Measurements from ENCODE around the gene C1orf198. TPM values are rescaled to one million over a fixed set of nuclear protein-coding genes. Genes with fewer than 3 reads are reported as not detected.

The C1orf198 gene
- total RNA-seq, 1 donor from 2014 or later, result 16.1 TPM

DNA sequence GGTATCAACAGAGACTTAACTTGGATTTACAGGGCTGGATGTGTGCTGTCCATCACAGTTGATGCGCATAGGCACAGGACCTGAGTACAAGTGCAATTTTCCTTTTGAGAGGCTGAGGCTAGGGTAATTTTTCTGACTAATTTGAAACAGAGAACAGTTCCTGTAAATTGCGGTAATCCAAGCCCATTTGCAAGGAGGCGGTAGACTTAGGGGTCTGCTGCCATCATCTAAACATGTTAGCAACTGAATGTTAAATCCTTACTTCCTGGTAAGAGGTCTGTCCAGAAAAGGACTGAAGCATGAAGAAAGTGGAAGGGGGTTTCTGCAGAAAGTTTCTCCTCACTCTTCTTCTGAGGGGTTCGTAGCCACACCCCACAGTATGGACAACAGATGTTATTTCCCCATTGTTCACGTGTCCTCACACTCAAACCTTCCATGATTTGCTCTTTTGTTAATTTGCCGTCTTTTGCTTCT is 23.7 kb upstream of the C1orf198 start:
- no peak for DNase-seq (ENCODE audit: low read depth in 2 of 2)

DNA sequence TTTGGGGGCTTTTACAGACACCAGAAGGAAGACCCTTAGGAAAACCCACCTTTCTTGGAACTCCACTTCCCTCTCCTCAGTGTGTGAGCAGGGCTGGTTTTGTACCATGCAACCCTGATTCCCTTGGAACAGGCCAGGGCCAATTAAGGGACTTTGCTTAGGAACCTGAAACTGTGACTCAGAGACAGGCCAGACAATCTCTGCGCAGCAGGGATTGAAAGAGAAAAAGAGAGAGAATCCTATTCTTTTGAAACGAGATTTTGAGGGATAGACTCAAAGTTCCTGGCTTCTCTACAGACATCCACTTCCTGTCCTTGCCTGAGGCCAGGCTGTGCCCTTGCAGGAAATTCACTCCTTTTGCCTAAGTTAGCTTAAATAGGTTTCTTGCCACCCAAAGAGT is 23.1 kb upstream of the C1orf198 start:
- no peak for DNase-seq (ENCODE audit: low read depth in 2 of 2)

DNA sequence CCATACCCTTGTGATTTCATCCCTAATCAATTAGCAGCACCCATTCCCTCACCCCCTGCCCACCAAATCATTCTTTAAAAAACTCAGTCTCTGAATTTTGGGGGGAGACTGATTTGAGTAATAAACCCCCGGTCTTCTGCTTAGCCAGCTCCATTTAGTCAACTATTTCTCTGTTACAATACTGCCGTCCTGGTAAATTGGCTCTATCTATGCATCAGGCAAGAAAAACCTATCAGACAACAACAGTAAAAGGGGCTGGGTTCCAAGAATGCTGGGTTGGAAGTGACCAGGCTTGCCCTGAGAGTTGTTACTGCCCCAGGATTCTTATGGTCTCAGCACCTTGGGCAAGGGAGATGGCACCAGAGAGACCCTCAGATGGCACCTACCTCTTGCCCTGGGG is 16.3 kb upstream of the C1orf198 start:
- no peak for DNase-seq (ENCODE audit: low read depth in 2 of 2)

DNA sequence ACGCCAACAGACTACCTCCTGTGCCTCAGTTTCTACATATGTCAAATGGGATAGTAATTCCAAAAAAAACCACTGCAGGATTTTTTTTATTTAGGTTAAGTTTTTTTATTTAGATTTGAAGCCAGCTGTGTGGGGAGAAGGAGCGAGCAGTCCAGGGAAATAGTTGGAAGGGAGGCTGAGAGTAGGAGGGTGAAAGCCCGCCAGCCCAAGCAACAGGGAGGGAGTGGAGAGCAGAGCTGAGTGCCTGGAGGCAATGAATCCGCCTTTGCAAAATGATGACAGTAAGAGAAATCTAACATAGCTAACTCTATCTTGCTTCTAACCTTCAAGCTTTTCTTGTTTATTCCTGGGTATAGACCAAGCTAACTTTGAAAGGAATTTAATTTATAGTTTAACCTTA is 15.6 kb upstream of the C1orf198 start:
- DNase-seq (ENCODE audit: low read depth in 2 of 2), result no peak

DNA sequence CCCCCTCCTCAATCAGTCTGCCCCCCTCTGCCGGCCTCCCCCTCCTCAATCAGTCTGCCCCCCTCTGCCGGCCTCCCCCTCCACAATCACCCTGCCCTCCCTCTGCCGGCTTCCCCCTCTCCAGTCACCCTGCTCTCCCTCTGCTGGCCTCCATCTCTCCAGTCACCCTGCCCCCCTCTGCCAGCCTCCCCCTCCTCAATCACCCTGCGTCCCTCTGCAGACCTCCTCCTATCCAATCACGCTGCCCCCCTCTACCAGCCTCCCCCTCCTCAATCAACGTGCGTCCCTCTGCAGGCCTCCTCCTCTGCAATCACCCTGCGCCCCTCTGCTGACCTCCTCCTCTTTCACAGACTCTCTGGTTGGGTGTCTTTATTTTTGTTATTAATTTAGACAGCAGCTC is 11.5 kb upstream of the C1orf198 start:
- DNase-seq (ENCODE audit: low read depth in 2 of 2), result no peak

DNA sequence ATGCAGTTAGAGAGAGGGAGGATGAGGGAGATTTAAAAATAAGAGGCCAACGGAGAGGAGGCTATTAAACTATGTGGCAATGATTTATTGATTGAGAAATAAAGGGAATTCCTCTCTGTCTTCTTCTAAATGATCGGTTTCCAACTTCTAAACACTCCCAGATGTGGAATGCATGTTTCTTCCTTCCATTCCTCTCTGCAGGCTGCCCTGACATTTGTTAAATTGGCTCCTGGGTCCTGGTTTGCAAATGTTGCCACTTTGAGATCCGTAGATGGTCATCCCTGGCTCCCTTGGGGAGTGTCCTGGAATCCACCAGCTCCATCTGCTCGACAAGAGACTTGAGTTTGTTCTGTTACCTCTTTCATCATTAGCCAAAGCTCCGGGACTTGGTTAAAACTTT is 10.3 kb upstream of the C1orf198 start:
- no peak for DNase-seq (ENCODE audit: low read depth in 2 of 2)

DNA sequence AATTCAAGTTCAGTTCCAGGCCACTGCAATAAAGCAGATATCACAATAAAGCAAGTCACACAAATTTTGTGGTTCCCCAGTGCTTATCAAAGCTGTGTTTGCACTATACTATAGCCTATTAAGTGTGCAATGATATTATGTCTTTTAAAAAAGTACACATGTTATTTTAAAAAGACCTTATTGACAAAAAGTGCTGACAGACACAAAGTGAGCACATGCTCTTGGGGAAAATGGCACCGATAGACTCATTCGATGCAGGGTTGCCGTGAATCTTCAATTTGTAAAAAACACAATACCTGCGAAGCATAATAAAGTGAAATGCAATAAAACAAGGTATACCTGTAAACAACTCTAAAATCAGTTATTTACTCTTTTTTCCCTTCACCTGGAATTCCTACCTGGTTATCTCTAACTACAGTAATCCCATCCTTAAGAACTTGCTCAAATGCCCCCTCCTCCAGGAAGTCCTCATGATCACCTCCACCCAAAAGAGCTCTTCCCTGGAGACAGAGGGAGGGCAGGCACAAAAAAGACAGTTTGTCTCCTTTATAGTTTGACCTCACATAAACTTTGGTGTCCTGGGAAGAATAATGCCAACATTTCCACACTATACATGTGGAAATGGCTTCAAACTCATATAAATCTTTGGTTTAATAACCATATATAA is 9.7 kb upstream of the C1orf198 start:
- no peak for DNase-seq (ENCODE audit: low read depth in 2 of 2)

DNA sequence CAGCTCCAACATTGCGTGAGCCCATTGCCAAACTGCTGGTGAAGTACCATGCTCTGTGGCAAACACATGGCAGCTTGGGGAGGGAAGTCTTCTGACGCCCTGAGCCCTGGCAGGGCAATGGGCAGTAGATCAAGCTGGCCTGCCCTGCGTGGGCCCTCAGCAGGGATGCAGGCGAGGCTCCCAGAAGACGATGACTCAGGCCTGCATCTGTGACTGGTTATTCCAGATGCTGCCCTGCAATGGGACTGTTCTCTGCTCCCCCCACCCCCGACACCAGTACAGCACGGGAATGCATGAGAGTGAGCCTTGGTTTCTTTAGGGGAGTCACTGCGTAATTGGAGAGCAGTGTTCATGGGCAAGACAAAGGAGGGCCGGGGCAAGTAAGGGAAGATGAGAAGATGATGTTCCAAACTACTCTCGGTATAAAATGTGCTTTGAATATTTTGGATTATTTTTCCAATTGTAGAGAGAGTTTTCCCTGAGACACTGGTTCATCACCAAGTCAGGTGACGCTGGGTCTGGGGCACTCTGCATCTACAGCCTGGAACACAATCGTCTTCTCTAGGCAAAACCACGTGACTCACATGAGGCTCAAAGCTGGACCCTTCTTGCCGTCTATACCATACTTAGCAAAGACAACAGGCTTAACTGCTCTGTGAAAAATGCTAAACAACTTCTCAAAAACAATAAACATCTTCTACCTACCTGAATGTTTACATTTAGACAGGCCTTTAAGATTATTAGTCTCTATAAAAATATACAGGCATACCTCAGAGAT is 9.0 kb upstream of the C1orf198 start:
- DNase-seq (ENCODE audit: low read depth in 2 of 2), result no peak

DNA sequence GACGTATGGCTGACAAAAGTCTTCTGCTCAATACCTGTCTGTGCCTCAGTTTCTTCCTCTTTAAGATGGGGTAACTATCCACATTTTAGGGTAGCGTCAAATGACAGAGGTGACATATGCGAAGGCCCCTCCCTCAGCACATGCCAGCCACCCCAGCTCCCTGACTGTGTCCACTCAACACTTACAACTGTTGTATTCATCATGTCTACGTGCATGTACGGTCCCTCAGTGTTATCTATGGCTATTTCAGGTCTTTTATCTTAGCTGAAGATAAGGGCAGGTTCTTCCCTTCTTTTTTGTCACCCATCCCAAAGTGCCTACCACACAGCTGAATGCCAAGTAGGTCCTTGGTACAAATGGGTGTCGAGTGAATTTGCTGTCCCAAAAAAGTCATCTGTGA is 8.3 kb upstream of the C1orf198 start:
- DNase-seq (ENCODE audit: low read depth in 2 of 2), result no peak

DNA sequence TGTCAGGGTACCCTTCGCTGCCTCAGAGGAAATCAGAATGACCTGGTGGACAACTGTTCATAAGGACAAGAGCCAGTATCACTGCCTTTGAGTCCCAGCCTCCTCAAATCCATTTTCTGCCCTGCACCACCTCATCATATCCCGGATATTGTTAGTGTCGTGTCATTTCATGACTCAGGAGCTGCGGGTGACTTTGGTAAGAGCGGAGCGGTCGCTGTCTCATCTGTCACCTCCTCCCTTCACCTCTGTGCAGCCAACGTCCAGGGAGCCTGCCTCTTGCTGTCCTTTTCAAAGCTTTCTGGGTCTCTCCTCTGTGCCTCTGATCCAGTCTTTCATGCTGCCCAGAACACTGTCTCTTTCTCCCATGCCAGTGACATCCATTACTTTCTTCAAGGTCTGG is 7.0 kb upstream of the C1orf198 start:
- DNase-seq (ENCODE audit: low read depth in 2 of 2), result no peak

DNA sequence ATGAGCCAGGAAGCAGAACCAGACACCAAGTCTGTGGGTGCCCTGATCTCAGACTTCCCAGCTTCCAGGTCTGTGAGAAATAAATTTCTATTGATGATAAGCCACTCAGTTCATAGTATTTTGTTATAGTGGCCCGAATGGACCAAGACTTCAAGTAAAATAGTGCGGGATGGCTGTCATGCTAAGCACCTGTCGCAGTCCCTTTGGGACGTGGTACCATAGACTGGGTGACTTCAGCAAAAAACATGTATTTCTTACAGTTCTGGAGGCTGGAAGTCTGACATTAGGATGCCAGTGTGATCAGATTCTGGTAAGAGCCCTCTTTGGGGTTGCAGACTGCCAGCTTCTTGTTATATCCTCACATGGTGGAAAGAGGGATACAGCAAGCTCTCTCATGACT is 2.6 kb upstream of the C1orf198 start:
- no peak for DNase-seq (ENCODE audit: low read depth in 2 of 2)

DNA sequence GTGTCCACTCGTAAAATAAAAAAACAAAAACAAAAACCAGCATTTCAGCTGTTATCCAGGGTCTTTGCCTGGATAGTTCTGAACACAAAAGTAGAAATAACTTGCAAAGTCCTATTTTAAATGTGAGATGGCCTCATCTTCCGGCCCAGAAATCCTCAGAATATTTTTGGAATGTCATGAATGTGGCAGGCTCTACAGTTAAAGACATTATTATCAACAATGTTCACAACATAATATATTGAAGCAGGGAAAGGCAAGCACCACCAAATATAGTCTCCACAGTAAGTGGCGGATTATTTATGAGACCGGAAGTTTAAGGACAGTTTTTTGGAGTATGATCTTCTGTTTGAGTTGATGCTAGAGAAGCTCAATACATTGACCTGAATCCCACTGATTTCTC is 1.2 kb upstream of the C1orf198 start:
- peak in 1 of 2 donors; percentile 9 for DNase-seq (ENCODE audit: low read depth in 2 of 2)

DNA sequence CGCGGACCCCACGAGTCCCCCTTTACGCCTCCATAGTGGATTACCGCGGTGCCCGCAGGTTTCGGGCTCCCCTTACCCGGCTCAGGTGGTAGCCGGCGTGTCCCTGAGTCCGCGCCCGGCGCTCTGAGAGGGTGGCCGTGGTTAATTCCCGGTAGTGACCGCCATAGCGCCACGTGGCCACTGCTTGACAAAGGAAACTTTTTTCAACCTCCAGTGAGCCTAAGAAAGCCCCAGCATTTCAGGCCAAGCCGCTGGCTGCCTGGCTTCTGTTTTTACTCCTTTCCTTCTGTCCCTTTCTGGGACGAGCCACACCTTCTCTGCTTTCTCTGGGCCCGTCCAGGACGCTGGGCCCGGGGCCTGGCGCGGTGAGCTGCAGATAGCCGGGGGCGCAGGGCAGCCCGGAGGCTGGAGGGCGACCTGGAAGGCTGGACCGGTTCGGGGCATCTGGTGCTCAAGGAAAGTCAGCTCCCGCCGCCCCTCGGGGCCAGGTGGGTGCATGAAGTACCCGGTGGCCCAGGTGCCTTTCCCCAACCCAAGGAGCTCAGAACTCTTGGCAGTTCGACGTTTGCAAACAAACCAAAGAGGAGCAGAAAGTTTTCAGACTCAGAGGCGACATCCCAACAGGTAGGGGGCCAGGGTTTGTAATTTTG is 540 bp upstream of the C1orf198 start:
- peak; percentile 32 to 59 for DNase-seq (ENCODE audit: low read depth in 2 of 2)

DNA sequence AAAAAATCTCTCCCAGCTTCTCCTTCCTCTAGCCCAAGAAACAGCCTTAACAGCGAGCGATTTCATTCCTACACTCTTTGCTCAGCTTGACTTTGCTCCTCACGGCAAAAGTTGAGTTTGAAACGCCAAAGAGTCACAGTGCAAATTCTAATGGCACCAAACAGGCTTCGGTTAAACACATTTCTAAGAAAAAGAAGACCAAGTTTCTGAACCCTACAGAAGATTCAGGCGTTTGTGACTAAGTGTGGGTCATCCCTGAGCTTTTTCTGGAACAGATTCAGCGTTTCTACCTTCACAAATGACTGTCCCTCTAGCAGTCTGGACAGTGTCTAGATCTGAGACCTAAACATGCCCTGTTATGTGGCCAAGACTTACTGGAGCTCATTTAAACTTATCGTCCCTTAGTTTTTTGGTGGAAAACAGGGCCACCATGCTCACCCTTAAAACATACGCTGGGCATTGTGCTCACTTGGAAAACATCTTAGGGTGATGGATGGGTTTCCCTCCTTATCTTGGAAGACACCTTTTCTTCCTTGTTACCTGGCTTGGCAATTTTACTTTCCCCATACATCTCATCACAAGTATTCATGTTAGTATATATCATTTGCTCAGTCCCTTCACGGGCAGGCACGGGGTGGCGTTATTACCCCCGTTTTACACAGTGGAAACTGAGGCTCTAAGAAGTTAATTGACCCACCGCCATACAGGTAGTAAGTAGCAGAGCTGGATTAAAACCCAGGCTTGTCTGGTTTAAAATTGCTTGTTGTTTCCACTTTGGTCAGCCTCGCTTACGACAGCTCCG is 1.0 kb downstream of the C1orf198 start:
- DNase-seq (ENCODE audit: low read depth in 2 of 2), result peak; percentile 21 to 41

DNA sequence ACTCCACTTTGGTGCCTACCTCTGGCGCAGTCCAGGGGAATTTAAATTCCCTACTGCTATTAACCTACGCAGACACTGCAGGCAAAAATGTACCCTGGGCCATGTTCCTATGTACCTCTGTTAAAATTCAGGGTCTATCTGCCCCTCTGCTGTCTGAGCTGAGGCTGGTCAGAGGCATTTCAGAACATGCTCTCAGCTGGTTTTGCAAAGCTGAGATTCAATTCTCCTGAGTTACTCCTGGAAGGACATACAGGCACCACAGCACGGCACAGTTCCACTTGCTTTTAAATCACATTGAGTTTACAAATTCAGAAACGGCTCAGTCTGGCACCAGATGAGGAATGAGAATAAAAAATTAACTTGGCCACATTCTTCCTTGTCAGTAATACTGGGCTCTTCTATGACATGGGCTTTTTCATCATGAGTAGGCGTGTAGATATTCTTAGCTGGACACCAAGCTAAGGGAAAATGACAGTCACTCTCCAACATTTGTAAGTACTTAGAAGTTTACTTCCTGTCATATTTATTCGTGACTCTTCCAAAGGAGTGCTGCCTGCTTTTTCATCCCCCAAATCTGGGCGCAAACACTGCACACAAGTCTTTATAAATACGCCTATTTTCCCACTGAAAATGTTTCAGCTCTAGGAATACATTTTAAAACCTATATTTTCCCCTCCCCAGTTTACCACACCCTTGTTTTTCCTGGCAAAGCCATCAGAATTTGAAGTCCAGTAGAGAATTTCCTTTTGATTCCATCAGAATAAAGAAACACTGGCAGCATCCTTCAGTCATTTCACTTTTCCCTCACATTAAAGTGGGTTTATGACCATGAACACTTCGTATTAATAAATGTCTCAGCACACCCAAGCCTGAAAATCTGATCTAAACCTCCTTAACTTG is 1.9 kb downstream of the C1orf198 start:
- DNase-seq (ENCODE audit: low read depth in 2 of 2), result peak; percentile 20 to 33

DNA sequence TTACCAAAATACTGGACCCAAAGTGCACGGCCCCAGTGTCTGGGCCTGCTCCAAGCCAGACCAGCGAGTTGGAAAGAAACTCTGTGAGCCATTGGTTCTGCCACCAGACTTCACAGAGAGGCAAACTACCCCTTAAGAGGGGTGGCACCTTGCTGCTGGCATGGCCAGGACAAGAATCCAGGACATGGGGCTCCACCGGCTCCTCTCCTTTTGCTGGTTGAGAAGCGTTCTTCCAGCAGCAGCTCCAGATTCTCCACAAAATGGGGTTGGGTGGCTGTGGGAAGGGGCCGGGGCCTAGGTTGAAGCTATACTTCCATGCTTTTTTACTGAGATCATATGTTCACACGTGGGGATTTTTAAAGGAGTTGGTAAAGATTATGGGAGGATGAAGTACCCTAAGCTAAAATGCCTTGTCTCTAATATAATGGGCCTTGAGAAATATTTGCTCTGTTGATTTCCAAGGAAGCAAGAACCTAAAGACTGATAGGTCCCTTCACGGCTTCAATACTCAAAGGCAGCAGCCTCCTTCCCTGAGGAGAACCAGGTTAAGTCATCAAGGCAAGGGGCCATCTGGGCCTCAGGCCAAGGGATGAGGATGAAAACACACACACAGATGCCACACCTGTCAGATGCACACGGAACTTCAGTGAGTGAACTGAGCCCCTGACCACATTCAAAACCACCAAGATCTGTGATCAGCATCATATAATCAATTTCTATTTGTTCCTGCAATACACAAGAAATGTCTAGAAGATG is 3.1 kb downstream of the C1orf198 start:
- DNase-seq (ENCODE audit: low read depth in 2 of 2), result no peak

DNA sequence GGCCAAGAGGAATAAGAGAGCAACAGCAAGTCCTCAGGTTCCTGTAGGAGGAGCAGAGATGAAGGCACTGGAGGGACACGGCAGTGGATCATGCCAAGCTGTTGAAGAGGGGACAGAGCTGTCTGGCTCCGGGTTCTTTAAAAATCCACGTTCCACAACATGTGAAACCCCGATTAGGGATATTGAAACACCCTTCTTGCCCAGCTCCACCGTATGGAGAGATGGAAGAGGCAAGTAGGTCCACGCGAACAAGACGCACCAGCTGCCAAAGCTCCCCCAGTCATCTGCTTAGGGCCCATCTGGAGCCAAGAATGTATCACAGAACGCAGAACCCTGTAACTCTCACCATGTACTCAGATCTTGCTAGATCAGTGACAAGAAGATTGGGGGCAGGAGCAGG is 3.9 kb downstream of the C1orf198 start:
- DNase-seq (ENCODE audit: low read depth in 2 of 2), result no peak

DNA sequence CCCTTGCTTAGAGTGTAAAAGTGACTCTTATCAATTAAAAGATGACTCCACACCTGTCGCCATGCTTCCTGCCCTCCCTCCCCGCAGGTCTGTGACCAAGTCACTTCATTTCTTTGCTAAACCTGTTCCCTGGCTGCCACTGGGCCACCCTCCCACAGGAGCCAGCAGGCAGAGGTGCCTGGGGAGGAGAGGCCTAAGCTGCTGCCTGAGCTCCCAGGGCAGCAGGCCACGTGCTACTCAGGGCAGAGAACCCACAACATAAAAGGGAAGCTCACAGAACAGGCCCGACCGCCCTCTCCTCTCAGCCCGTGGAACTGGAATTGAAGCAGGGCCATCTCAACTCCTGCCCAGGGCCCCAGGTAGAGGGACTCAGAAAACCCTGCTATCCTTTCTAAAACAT is 4.9 kb downstream of the C1orf198 start:
- DNase-seq (ENCODE audit: low read depth in 2 of 2), result no peak

DNA sequence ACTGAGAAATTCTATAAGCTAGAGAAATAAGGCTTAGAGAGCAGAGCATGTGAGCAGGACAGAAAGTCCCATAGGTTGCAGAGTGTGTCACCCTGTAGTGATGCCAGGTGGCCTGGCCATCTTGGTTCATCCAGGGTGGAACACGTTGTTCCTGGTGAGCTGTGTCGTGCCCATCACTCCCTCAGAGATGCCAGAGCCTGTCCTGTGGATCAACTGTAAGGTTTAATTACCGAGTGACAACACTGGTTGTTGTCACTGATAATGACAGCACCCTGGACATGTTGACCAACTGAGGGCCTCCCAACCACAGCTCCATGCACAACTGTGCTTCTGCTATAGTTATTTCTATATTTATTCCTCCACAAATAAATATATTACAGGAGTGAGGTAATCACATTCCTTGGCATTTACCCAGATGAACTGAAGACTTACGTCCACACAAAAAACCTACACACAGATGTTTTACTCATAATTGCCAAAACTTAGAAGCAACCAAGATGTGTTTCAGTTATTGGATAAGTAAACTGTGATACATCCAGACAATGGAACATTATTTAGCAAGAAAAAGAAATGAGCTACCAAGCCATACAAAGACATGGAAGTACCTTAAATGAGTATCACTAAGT is 6.2 kb downstream of the C1orf198 start:
- peak in 1 of 2 donors; percentile 36 for DNase-seq (ENCODE audit: low read depth in 2 of 2)

DNA sequence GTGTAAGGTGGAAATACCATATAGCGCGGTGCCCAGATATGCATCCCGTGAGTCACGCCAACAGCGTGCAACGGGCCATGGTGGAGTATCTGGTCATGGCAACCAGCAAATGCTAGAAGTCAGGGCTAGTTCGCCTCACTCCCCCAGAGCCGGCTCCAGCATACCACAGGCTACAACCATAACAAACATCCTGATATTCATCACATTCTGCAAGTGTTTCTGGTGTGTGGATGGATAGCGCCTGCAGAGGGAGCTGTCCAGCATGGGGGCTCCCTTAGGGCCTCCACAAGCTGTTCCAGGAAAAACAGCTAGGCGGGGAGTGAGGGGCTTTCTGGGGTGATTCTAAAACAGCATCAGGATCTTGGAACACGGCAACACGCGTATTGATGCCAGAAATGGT is 6.8 kb downstream of the C1orf198 start:
- no peak for DNase-seq (ENCODE audit: low read depth in 2 of 2)
